Esophagus muscularis mucosa (tissue), 4 donors: Measurements from ENCODE around the gene KCNQ5. TPM values are rescaled to one million over a fixed set of nuclear protein-coding genes. Genes with fewer than 3 reads are reported as not detected.

ENCODE experiments used
- DNase-seq: peaks from one replicate; pipeline ENCODE4 v3.0.0-alpha.2; 2017; ENCODE audit errors: extremely low spot score
- H3K27ac ChIP-seq, 4 donors: fragments of 200-600 bp; sonication (generic); replicated peaks in 1 of 4; 1 replicate in 3 of 4; 2 replicates in 1 of 4; pipeline ENCODE4 v1.5.1; 2016 to 2019; ENCODE audit warnings: mild to moderate bottlenecking in 1 of 4
- H3K27me3 ChIP-seq, 4 donors: fragments of 200-600 bp; sonication (generic); one replicate each; pipeline versions ENCODE4 v1.5.1 to v1.6.0; 2016 to 2019
- H3K36me3 ChIP-seq, 4 donors: fragments of 200-600 bp; sonication (generic); one replicate each; pipeline ENCODE4 v1.5.1; 2016 to 2019
- H3K4me1 ChIP-seq, 4 donors: fragments of 200-600 bp; sonication (generic); one replicate each; pipeline ENCODE4 v1.5.1; 2016 to 2019
- H3K4me3 ChIP-seq, 4 donors: fragments of 200-600 bp; sonication (generic); 1 replicate in 2 of 4; 2 replicates in 2 of 4; pipeline ENCODE4 v1.5.1; 2016 to 2019; ENCODE audit warnings: mild to moderate bottlenecking in 4 of 4, moderate library complexity in 1 of 4
- H3K9me3 ChIP-seq, 4 donors: fragments of 200-600 bp; sonication (generic); 1 replicate in 3 of 4; 2 replicates in 1 of 4; pipeline ENCODE4 v1.5.1; 2016 to 2019
- EP300 ChIP-seq: sonication (generic); formaldehyde crosslinking; IDR thresholded peaks from one replicate; pipeline ENCODE4 v1.6.1; 2017; ENCODE audit warnings: antibody characterized with exemption
- POLR2A ChIP-seq: fragments of 450-650 bp; IDR thresholded peaks from one replicate; pipeline ENCODE4 v1.6.1; 2017; ENCODE audit warnings: antibody characterized with exemption, moderate library complexity, mild to moderate bottlenecking, low read depth
- POLR2AphosphoS5 ChIP-seq, 2 donors: sonication (generic); formaldehyde crosslinking; IDR thresholded peaks; one replicate each; pipeline ENCODE4 v1.6.1; 2017; ENCODE audit warnings: antibody characterized with exemption in 2 of 2
- WGBS: methylation state at CpG from one replicate; pipeline ENCODE4 v1.1.5; 2018; 5-methylcytosine and 5-hydroxymethylcytosine counted together
- intact Hi-C: fragments of 100-400 bp; cut with DNase I; formaldehyde crosslinking; loops from one replicate; pipeline ENCODE4 v1.15.1; 2023
- small RNA-seq, 3 donors: library from RNA; depleted of rRNA; stranded (forward); fragments of <200 nt; gene quantifications; one replicate each; pipeline ENCODE3, GENCODE V24; 2016
- total RNA-seq, 4 donors: library from RNA; depleted of rRNA; stranded (reverse); fragments of >200 nt; gene quantifications; one replicate each; pipeline versions ENCODE4 v1.1.0 to v1.2.1, GENCODE V29; 2016
- TF ChIP-seq, protein P1 (sequence below), 3 experiments: fragments of 200-600 bp in 2 of 3; fragments of 450-650 bp in 1 of 3; sonication (generic) in 2 of 3; IDR thresholded peaks; one replicate each; pipeline ENCODE4 v1.5.1; 2017 to 2019; ENCODE audit warnings: antibody characterized with exemption in 3 of 3, mild to moderate bottlenecking in 2 of 3, moderate library complexity in 1 of 3

KCNQ5 gene
- total RNA-seq, 4 donors from 2014 or later, result 1.2 to 2.2 (median 1.8) TPM

DNA sequence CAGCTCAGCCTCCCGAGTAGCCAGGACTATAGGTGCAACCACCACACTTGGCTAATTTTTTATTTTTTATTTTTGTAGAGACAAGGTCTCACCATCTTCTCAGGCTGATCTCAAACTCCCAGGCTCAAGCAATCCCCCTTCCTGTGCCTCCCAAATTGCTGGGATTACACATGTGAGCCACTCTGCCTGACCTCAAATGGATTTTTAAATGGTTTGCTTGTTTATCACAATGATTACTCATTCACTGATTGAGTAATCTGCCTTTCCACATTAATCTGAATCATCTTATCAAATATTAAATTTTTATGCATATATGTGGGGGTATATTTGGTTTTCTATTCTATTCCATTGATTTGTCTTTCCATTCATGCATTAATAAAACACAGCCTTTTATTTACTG is 612.9 kb downstream of the KCNQ5 start:
- TF ChIP-seq EP300 (no peak), POLR2AphosphoS5 (IDR thresholded peaks at IDR 0.05) (no peak), POLR2A (no peak)
- TF ChIP-seq, protein P1, sequence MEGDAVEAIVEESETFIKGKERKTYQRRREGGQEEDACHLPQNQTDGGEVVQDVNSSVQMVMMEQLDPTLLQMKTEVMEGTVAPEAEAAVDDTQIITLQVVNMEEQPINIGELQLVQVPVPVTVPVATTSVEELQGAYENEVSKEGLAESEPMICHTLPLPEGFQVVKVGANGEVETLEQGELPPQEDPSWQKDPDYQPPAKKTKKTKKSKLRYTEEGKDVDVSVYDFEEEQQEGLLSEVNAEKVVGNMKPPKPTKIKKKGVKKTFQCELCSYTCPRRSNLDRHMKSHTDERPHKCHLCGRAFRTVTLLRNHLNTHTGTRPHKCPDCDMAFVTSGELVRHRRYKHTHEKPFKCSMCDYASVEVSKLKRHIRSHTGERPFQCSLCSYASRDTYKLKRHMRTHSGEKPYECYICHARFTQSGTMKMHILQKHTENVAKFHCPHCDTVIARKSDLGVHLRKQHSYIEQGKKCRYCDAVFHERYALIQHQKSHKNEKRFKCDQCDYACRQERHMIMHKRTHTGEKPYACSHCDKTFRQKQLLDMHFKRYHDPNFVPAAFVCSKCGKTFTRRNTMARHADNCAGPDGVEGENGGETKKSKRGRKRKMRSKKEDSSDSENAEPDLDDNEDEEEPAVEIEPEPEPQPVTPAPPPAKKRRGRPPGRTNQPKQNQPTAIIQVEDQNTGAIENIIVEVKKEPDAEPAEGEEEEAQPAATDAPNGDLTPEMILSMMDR (IDR thresholded peaks at IDR 0.05), result no peak
- H3K9me3 ChIP-seq, result no peaks in the 10 kb centered on the region
- DNase-seq, result no peak
- H3K4me3 ChIP-seq, result no peak overlapping the region
- H3K36me3 ChIP-seq, result no peaks in the 10 kb centered on the region
- 89% methylated on average over 1 of the region's 1 CpG for WGBS
- no peak overlapping the region for H3K27ac ChIP-seq
- intact Hi-C loops, result no loop called here
- no peaks in the 10 kb centered on the region for H3K27me3 ChIP-seq
- no peaks in the 10 kb centered on the region for H3K4me1 ChIP-seq

DNA sequence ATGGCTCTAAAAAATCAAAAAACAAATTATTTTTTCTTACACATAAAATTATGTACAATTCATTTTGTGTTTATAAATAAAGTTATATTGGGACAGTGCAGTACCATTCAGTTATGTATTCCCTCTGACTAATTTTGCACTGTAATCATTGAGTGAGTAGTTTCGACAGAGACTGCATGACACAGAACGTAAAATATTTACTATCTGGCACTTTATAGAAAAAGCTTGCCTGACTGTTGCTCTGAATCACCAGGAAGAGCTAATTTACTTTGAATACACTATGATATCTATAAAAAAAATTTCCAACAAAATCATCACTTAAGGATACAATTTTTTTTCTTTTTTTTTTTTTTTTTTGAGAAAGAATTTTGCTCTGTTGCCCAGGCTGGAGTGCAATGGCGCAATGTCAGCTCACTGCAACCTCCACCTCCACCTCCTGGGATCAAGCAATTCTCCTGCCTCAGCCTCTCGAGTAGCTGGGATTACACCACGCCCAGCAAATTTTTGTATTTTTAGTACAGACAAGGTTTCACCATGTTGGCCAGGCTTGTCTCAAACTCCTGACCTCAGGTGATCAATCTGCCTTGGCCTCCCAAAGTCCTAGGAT is 614.4 kb downstream of the KCNQ5 start:
- WGBS, result 92% methylated on average over 5 of the region's 5 CpGs
- Histone ChIP-seq H3K9me3 (no peaks in the 10 kb centered on the region), H3K36me3 (no peaks in the 10 kb centered on the region), H3K4me1 (peaks cover 0 to 5% (median 0%) of the 10 kb centered on the region in 4 donors), H3K4me3 (no peak overlapping the region), H3K27me3 (no peaks in the 10 kb centered on the region), H3K27ac (no peak overlapping the region)
- no peak for DNase-seq
- intact Hi-C loops, result no loop called here
- TF ChIP-seq, protein P1 (IDR thresholded peaks at IDR 0.05), result no peak
- no peak for TF ChIP-seq POLR2AphosphoS5 (IDR thresholded peaks at IDR 0.05)
- no peak for TF ChIP-seq POLR2A
- no peak for TF ChIP-seq EP300

DNA sequence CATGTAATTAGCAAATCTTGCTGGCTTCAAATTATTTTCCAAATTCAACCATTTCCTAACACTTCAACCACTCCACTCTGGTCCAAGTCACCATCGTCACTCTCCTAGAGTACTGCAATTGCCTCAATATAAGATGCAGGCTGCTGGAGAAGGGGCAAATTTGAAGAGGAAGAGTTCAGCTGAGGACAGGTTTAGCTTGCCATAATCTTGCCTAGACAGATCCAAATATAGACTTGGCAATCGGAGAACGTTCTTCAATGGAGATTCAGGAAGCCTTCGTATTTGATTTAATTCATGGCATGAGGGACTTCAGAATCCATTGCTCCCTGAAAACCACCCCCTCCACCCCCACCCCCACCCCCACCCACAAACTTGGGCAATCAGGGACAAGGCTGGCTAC is 618.9 kb downstream of the KCNQ5 start:
- Histone ChIP-seq H3K36me3 (no peaks in the 10 kb centered on the region), H3K27me3 (no peaks in the 10 kb centered on the region), H3K27ac (no peak overlapping the region), H3K9me3 (no peaks in the 10 kb centered on the region), H3K4me1 (peaks cover 0 to 5% (median 0%) of the 10 kb centered on the region in 4 donors), H3K4me3 (no peak overlapping the region)
- intact Hi-C loops, result no loop called here
- no peak for DNase-seq
- TF ChIP-seq, protein P1 (IDR thresholded peaks at IDR 0.05), result no peak
- TF ChIP-seq POLR2AphosphoS5 (IDR thresholded peaks at IDR 0.05), result no peak
- no peak for TF ChIP-seq EP300
- no peak for TF ChIP-seq POLR2A
- WGBS, result 76% methylated on average over 4 of the region's 4 CpGs

DNA sequence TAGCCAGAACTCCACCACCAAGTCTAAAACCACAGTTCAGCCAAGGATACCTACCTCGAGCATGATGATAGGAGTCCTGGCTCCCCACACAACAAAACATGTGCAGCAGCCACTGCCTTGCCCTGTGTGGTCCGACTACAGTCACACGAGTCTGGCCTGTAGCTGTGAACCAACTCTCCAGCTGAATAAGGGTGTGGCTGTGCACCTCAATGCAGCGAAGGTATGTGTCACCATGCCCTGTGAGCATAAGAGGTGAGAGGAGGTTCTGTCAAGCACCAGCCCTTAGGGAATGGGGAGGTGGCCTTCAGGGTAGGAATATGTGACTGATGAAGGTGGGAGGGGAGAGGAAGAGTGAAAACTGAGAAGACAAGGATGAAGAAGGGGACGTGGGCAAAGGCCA is 620.1 kb downstream of the KCNQ5 start:
- H3K27me3 ChIP-seq, result no peaks in the 10 kb centered on the region
- TF ChIP-seq POLR2AphosphoS5 (IDR thresholded peaks at IDR 0.05) (no peak), POLR2A (no peak), EP300 (no peak)
- TF ChIP-seq, protein P1 (IDR thresholded peaks at IDR 0.05), result no peak
- intact Hi-C loops, result no loop called here
- H3K27ac ChIP-seq, result no peak overlapping the region
- no peak for DNase-seq
- no peaks in the 10 kb centered on the region for H3K9me3 ChIP-seq
- WGBS, result 91% methylated on average over 4 of the region's 5 CpGs
- peaks cover 0 to 5% (median 0%) of the 10 kb centered on the region in 4 donors for H3K4me1 ChIP-seq
- H3K4me3 ChIP-seq, result no peak overlapping the region
- no peaks in the 10 kb centered on the region for H3K36me3 ChIP-seq

Small RNAs within 50 kb of the gene (small RNA-seq; reads per million reads assigned to genes)
- gene MIR4282, result 0 reads per million in 3 donors
